CD4-positive, alpha-beta T cell treated with Interleukin-4 for 1 hour (primary cell): ENCODE measurements around the gene TMSB15A.
"Not testable (repeated sequence)": the region's sequence is repeated elsewhere in the genome, so short reads cannot be mapped to it uniquely, and the experiment has no call there.

ENCODE experiments used
- DNase-seq, 2 donors: peaks; one replicate each; pipeline ENCODE4 v3.0.0-alpha.2; 2020 to 2022

The TMSB15A gene

DNA sequence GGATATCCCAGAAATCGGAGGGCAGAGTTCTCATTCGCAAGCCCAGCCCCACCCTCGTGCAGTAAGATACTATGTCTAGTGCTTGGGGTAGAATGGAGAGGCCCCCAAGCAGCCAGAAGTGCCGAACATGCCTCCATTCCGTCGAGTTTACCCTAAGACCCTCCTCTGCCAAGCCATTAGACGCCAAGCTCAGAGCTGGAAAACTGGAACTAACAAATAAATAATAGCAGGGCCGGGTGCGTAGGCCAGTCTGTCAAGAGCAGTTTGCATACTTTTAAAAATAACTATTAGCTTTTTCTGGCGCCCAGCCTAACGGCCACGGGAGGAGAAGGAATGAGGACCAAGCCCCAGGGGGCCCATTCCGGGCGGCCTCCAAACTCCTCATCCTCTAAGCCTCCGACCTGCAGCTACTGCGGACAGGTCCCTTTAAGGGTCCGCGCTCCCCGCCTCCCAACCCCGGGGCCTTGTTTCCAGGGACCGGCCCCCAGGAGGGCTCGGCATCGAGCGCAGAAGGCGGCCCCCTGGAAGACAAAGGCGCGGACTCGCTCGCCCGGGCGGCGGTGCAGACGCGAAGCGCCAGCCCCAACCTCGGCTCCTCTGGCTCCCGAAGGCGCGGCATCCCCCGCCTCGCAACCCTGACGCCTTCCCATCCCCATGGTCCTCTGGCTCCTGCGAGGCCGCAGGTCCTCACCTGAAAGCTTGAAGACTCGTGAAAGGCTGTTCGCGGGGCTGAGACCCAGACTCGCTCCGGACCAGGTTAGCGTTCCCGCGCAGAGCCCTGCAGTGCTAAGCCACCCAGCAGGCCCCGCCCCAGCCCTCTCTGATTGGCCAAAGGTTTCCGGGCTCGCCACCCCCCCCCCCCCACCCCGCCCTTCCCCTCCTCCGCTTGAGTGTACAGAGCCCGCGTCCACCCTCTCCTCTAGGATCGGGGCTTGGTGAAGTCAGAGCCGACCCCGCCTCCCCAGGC, at the start of gene TMSB15A:
Gene TMSB15A (minus strand): TSS at position 765 of the 967 bp plus-strand sequence.
- peak; percentile 33 to 38 for DNase-seq

DNA sequence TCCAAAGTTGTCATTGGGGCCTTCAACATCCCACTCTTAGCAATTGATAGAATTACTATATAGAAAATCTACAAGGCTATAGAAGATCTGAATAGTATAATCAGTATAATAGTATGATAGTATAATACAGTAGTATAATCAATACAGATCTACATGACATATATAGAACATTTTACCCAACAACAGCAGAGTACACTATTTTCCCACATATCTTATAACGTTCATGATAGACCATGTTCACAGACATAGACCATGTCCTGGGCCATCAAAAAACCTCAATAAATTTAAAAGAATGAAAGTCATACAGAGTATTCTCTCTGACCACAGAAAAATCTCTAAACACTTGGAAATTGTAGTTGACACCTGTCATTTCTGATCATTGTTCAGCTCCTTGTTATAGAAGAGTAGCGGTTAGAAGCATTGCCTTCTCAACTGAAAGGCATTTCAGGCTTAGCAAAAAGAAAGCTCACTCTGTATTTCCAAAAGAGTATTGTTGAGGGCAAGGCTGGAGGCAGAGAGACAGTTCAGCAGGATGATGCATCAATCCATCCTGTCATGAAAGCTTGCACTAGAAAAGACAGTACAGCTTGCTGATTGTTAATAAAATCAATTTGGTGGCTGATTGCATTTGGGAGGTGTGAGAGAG, 44.0 kb upstream of the TMSB15A start:
- no peak for DNase-seq

DNA sequence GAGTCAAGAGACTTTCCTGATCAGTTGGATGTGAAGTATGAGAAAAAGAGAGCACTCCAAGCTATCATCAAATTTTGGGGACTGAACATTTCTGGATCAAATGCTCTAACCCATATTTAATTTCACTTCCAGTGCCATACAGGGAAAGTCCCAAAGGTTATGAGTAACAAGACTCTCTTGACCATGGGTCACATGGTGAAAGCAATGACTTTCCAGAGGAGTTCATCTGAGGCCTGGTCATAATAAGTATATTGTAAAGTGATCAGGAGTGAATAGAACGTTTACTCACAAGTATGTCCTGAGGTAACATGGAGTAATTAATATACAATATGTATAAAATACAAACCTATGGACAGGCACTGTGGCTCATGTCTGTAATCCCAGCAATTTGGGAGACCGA, 42.1 kb upstream of the TMSB15A start:
- DNase-seq, result no peak

DNA sequence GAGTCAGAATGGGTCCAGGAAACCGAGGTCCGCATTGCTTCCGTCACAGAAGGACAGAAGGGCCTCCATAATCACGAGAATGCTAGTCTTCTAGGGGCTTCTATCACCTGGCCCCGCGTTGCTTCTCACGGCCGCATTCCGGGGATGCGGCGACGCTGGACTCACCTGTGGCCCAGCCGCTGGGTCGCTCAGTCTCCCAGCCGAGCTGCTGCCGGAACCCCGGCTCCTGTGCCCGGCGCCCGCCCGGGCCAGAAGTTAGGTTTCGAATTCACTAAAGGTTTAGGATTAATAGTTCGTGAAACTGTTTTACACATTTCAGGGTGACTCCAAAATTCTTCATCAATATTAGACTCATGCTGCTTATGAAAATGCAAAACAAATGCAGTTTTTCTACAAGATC, 31.7 kb upstream of the TMSB15A start:
- no peak for DNase-seq

DNA sequence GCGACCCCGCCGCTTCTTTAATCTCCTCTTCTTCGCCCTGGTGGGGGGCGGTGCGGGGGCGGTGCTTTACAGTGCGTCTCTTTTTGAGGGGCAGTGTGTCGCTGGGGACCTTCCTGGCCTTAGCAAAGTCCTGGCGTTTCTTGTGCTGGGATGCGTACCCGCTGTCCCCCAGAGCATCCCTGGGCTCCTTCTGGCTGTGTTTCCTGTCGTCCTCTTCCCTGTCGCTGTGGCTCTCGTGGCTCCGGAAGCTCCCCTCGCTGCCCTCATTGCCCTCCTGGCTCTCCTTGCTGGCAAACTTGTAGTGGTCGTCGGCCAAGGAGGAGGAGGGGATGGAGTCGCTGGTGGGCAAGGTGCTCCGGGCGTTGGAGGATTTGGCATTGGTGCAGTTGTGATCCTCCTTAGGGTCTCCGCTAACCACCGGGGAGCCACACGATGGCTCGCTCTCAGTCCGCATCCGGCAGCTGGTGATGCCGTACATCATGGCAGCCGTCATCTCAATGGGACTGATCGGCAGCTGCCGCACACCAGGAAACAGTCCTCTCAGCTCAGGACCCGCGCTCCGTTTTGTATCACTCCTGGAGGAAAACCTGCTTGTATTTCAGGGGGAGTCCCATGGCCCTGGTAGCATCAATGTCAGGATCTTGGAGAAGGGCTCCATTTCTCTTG, 30.4 kb upstream of the TMSB15A start:
- no peak for DNase-seq

DNA sequence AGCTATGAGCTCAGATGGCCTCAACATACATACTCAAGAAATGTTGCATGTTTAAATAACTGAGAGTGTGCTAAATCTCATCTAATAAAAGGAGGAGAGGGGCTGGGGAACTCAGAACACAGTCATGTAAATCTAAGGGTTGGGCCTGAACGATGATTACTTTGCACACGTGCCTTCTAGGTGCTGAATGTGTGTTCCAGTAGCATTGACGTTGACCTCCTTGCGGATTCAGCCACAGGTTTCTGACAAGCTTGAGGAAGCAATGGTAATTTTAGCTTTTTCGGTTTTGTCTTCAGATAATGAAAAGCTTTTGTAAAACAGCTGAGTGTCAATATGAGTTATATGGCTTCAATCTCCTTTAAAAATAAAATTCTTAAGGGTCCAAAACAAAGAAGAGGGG, 29.6 kb upstream of the TMSB15A start:
- DNase-seq, result not testable (repeated sequence)

DNA sequence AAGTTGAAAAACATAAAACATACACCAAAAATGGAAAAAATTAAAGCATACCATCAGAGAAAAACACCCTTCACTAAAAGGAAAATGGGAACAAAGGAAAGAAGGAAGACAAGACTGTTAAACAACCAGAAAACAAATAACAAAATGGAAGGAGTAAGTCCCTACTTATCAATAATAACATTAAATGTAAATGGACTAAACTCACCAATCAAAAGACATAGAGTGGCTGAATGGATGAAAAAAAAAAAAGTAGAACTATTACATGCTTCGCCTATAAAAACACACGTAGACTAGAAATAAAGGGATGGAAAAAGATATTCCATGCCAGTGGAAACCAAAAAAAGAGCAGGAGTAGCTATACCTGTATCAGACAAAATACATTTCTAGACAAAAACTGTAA, 19.4 kb upstream of the TMSB15A start:
- DNase-seq, result no peak

DNA sequence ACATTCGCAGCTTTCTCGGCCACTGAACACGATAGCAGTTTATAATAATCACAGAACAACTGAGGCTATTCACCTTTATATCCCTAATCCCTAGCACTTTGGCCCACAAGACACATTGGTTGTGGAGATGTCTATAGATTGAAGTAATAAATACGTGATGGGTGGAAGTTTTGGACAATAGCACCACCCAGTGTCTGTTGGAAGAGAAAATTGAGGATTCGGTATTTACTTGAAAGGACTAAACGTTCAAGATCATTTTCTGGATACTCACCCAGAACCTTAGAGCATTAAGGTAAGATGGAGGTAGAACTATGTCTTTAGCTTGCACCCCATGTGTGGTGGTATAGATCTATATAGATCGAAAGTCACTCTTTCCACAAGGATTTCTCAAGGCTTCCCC, 787 bp upstream of the TMSB15A start:
- DNase-seq, result no peak

DNA sequence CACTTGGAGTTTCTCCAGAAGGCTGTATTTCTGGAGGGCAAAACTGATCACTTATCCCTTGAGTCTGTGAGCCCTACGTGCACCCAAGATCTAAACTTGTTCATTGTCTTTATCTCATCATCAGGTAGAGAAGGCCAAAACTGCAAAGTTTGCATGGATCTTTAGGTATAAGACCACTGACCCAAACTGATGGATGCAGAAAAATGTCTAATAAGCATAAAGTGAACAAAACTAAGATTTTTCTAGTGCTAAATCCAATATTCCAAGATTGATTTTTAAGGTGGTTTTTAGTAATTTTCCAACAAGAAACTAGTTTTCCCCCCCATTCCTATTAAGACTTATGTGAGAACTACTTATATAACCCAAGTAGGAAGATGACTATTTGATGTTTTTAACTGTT, 2.0 kb downstream of the TMSB15A start:
- no peak for DNase-seq

DNA sequence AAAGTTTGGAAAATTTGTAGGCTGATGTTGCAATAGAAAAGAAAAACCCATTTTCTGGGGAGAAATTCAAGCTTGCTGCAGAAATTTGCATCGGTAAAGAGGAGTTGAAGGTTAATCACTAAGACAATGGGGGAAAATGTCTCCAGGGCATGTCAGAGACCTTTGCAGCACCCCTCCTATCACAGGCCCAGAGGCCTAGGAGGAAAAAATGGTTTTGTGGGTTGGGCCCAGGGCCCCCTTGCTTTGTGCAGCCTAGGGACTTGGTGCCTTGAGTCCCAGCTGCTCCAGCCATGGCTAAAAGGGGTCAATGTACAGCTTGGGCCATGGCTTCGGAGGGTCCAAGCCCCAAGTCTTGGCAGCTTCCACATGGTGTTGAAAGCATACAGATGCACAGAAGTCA, 17.8 kb downstream of the TMSB15A start:
- no peak for DNase-seq

DNA sequence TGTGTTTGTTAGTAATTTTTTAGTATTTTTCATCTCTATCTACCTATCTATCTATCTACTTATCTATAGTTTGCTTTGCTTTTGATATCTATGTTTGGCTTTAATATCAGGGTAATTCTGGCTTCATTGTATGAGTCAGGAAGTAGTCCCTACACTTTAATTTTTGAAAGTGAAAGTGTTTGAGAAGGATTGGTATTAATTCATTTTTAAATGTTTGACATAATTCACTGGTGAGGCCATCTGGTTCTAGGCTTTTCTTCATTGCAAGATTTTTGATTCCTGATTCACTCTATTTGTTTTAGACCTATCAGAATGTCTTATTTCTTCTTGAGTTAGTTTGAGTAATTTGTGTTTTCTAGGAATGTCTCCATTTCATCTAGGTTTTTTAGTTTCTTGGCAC, 24.8 kb downstream of the TMSB15A start:
- no peak for DNase-seq

DNA sequence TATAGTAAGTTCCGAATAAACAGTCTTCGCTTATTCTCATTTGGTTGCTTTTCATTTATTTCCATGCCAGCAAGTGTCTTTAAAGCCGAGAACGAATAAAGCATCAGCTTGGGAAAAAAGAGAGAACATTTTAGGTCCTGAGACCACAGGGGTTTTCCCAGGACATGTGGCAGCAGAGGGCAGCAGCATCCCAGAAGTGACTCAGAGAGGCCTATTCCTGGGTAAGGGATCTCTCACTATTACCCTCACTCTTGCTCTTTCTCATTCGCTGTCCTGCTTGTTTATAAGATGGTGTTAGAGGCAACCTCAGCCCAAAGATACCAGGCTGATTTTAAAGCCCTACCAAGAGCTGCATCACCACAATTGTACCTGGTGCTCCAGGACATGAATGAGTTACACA, 37.8 kb downstream of the TMSB15A start:
- DNase-seq, result not testable (repeated sequence)

DNA sequence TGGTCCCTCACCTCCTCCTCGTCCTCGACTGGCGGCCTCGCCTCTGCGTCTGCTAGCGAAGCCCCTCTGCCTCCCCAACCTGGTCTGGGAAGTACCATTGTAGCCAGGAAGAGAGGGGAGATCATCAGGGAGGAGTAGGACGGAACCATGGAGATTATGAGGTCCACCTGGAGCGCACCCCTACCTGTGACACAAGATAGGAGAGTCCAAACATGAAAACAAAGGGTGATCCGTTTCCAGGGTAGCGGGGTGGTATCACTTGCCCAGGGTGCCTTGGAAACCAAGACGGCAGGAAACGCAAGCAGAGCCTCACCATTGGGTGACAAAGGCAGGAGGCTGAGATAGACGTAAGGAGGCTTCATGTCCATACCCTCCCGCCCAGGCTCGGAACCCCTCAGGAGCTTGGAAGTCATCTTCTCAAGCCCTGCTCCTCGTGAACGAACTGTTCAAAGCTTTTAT, 44.7 kb downstream of the TMSB15A start, which contains the start of gene TCP11X2:
Gene TCP11X2 (minus strand): TSS at position 51 of the 459 bp plus-strand sequence.
- not testable (repeated sequence) for DNase-seq

DNA sequence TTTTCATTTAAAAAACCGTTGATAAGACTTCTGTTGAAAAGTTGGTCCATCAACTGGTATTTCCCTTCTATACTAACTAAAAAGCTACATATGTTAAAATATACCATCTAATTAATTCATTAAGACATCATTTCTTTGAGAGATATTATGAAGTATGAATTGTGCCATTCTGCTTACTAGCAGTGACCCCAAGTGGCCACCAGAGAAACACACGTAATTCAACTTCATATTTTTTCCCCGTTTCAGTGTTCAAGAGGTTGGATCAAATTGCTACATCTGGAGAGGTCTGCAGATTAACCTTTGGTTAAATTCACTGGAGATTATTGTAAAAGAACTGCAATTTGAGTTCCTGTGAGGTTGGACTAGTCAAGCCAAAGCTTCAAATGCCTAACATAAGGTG, 46.3 kb downstream of the TMSB15A start:
- not testable (repeated sequence) for DNase-seq
